Skeletal muscle cell (primary cell): Measurements from ENCODE around the gene CHRNB2.
"Not testable (repeated sequence)": the region's sequence is repeated elsewhere in the genome, so short reads cannot be mapped to it uniquely, and the experiment has no call there.

Experiments used
- DNase-seq: peaks from one replicate; pipeline ENCODE4 v3.0.0-alpha.2; 2010; ENCODE audit warnings: low read depth
- H3K4me3 ChIP-seq: 2 replicates; pipeline ENCODE4 v1.5.1; 2011; ENCODE audit warnings: low read depth, mild to moderate bottlenecking, control low read depth, low read length, moderate library complexity

Gene CHRNB2

GRCh38 chr1:154567386-154568156 lies at the start of gene CHRNB2:
Gene CHRNB2, plus strand, starts transcription at chr1:154567778. Its CDS starts 267 bp downstream, at chr1:154568045.
- H3K4me3 ChIP-seq, result peak within 1 kb of the TSS; percentile 31
- no peak for DNase-seq

- H3K4me3 ChIP-seq, result no peak overlapping the region
- no peak for DNase-seq
Measured at GRCh38 chr1:154519591-154519991, 48.0 kb upstream of the CHRNB2 start.

GRCh38 chr1:154520333-154520732 lies 47.2 kb upstream of the CHRNB2 start:
- no peak for DNase-seq
- no peak overlapping the region for H3K4me3 ChIP-seq

GRCh38 chr1:154521695-154522094 lies 45.9 kb upstream of the CHRNB2 start:
- H3K4me3 ChIP-seq, result no peak overlapping the region
- DNase-seq, result no peak

GRCh38 chr1:154524881-154525280 lies 42.7 kb upstream of the CHRNB2 start:
- no peak overlapping the region for H3K4me3 ChIP-seq
- DNase-seq, result no peak

GRCh38 chr1:154527192-154527591 lies 40.4 kb upstream of the CHRNB2 start:
- H3K4me3 ChIP-seq, result no peak overlapping the region
- DNase-seq, result no peak

- no peak overlapping the region for H3K4me3 ChIP-seq
- no peak for DNase-seq
Measured at GRCh38 chr1:154529308-154529707, 38.3 kb upstream of the CHRNB2 start.

- not testable (repeated sequence) for DNase-seq
Measured at GRCh38 chr1:154531950-154532349, 35.6 kb upstream of the CHRNB2 start.

GRCh38 chr1:154533952-154534844 lies 33.4 kb upstream of the CHRNB2 start:
- DNase-seq, result no peak
- no peak overlapping the region for H3K4me3 ChIP-seq

More at GRCh38 chr1:154531950-154532349, 35.6 kb upstream of the CHRNB2 start:
- not testable (repeated sequence) for H3K4me3 ChIP-seq

GRCh38 chr1:154536570-154536969 lies 31.0 kb upstream of the CHRNB2 start:
- H3K4me3 ChIP-seq, result no peak overlapping the region
- DNase-seq, result no peak

GRCh38 chr1:154539486-154540483 lies 27.8 kb upstream of the CHRNB2 start:
- DNase-seq, result no peak
- H3K4me3 ChIP-seq, result no peak overlapping the region

- no peak for DNase-seq
- no peak overlapping the region for H3K4me3 ChIP-seq
Measured at GRCh38 chr1:154541231-154541630, 26.3 kb upstream of the CHRNB2 start.

GRCh38 chr1:154546264-154547063 lies 21.1 kb upstream of the CHRNB2 start:
- no peak for DNase-seq
- H3K4me3 ChIP-seq, result no peak overlapping the region

GRCh38 chr1:154547105-154547732 lies 20.4 kb upstream of the CHRNB2 start:
- DNase-seq, result no peak

GRCh38 chr1:154548028-154548427 lies 19.6 kb upstream of the CHRNB2 start:
- DNase-seq, result no peak
- H3K4me3 ChIP-seq, result no peak overlapping the region

More at GRCh38 chr1:154547105-154547732, 20.4 kb upstream of the CHRNB2 start:
- no peak overlapping the region for H3K4me3 ChIP-seq

GRCh38 chr1:154549202-154549770 lies 18.3 kb upstream of the CHRNB2 start:
- DNase-seq, result no peak
- H3K4me3 ChIP-seq, result no peak overlapping the region

- H3K4me3 ChIP-seq, result no peak overlapping the region
- DNase-seq, result no peak
Measured at GRCh38 chr1:154550070-154550469, 17.5 kb upstream of the CHRNB2 start.

- no peak overlapping the region for H3K4me3 ChIP-seq
- DNase-seq, result no peak
Measured at GRCh38 chr1:154550657-154551056, 16.9 kb upstream of the CHRNB2 start.
